RWPE2 (cell line): ENCODE data around the gene INVS.

Experiments
- ATAC-seq: fragments of 200-7000 bp; cut with Tn5 transposase; 3 replicates; pipeline ENCODE4 v1.9.1; 2021; ENCODE audit warnings: low read depth
- DNase-seq: peaks from one replicate; pipeline ENCODE4 v3.0.0-alpha.2; 2020; ENCODE audit warnings: low spot score
- H3K27ac ChIP-seq: fragments of 450-650 bp; 2 replicates; pipeline ENCODE4 v1.5.1; 2017; ENCODE audit warnings: mild to moderate bottlenecking; ENCODE audit not compliant: poor library complexity, severe bottlenecking
- H3K27me3 ChIP-seq: fragments of 250-450 bp; sonication (Bioruptor Pico); 2 replicates; pipeline ENCODE4 v1.5.1; 2021; ENCODE audit warnings: mild to moderate bottlenecking, moderate library complexity; ENCODE audit not compliant: insufficient read depth, poor library complexity, severe bottlenecking
- H3K36me3 ChIP-seq: fragments of 250-450 bp; sonication (Bioruptor Pico); 2 replicates; pipeline ENCODE4 v1.5.1; 2020; ENCODE audit warnings: low read depth, mild to moderate bottlenecking, moderate library complexity
- H3K4me1 ChIP-seq: fragments of 250-450 bp; sonication (Bioruptor Pico); 2 replicates; pipeline ENCODE4 v1.5.1; 2021; ENCODE audit warnings: mild to moderate bottlenecking, moderate library complexity; ENCODE audit not compliant: insufficient read depth, poor library complexity, severe bottlenecking
- H3K4me3 ChIP-seq: fragments of 250-450 bp; sonication (Bioruptor Pico); 2 replicates; pipeline ENCODE4 v1.5.1; 2021; ENCODE audit warnings: mild to moderate bottlenecking, moderate library complexity; ENCODE audit not compliant: severe bottlenecking
- H3K9me3 ChIP-seq: fragments of 250-450 bp; sonication (Bioruptor Pico); 2 replicates; pipeline ENCODE4 v1.5.1; 2021; ENCODE audit warnings: mild to moderate bottlenecking, moderate library complexity; ENCODE audit not compliant: severe bottlenecking
- TF ChIP-seq, protein P1 (sequence below): fragments of 450-650 bp; IDR thresholded peaks from one replicate; pipeline ENCODE4 v1.5.1; 2017; ENCODE audit warnings: mild to moderate bottlenecking, moderate library complexity; ENCODE audit not compliant: poor library complexity, severe bottlenecking

INVS gene

DNA sequence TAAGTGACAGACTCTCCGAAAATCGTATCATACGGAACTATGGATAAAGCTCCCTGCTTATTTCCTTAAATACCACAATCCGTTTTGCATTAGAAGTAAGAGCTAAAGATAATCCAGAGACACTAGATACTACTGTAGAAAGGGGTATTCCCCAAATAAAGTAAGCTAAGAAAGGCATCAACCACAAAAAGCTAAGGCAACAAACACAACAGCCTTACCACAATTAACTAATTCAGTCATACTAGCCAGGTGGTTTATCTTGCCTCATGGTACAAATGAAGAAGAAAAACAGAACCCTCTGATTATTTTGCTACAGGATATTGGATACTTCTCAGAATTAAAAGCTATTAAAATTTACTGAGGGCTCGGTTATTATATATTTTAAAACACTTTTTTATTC lies 14.3 kb upstream of the INVS start:
- DNase-seq (no peak), ATAC-seq (no peak)
- no peak overlapping the region for H3K4me3 ChIP-seq
- H3K27ac ChIP-seq, result no peak overlapping the region
- no peaks in the 10 kb centered on the region for H3K27me3 ChIP-seq
- TF ChIP-seq, protein P1, sequence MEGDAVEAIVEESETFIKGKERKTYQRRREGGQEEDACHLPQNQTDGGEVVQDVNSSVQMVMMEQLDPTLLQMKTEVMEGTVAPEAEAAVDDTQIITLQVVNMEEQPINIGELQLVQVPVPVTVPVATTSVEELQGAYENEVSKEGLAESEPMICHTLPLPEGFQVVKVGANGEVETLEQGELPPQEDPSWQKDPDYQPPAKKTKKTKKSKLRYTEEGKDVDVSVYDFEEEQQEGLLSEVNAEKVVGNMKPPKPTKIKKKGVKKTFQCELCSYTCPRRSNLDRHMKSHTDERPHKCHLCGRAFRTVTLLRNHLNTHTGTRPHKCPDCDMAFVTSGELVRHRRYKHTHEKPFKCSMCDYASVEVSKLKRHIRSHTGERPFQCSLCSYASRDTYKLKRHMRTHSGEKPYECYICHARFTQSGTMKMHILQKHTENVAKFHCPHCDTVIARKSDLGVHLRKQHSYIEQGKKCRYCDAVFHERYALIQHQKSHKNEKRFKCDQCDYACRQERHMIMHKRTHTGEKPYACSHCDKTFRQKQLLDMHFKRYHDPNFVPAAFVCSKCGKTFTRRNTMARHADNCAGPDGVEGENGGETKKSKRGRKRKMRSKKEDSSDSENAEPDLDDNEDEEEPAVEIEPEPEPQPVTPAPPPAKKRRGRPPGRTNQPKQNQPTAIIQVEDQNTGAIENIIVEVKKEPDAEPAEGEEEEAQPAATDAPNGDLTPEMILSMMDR, result no peak
- no peaks in the 10 kb centered on the region for H3K9me3 ChIP-seq
- H3K4me1 ChIP-seq, result peaks cover 40% of the 10 kb centered on the region
- no peaks in the 10 kb centered on the region for H3K36me3 ChIP-seq

DNA sequence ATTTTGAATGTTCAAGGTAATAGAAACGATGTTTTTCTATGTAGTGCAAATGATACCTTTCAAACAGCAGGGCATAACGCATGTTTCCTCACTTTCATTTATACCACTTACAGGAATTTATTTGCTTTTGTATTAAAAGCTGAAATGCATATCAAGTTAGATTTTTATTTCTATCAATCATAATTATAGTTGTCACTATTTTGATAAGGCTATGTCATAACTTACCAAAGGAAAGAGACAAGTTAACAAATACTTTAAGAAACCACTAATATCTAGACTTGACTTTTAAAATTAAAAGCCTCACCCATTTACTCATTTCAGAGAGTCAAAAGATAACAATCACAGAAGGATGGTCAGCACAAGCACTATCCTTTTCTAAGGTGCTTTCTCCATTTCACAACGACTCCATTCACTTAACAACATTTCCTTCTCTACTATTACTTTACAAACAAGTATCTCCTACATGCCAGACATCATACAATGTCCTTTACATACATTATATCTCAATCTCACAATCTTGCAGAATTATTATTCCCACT lies 12.9 kb upstream of the INVS start:
- Histone ChIP-seq H3K27ac (no peak overlapping the region), H3K4me1 (peaks cover 40% of the 10 kb centered on the region), H3K4me3 (no peak overlapping the region), H3K27me3 (no peaks in the 10 kb centered on the region), H3K36me3 (no peaks in the 10 kb centered on the region), H3K9me3 (no peaks in the 10 kb centered on the region)
- TF ChIP-seq, protein P1, result no peak
- ATAC-seq (no peak), DNase-seq (no peak)

- H3K9me3 ChIP-seq, result no peaks in the 10 kb centered on the region
- TF ChIP-seq, protein P1, result no peak
- DNase-seq, result no peak
- ATAC-seq, result peak; percentile 50; the same call in 2 of the 3 replicates
- H3K27ac ChIP-seq, result no peak overlapping the region
- H3K4me1 ChIP-seq, result peaks cover 40% of the 10 kb centered on the region
- no peak overlapping the region for H3K4me3 ChIP-seq
- H3K27me3 ChIP-seq, result no peaks in the 10 kb centered on the region
- no peaks in the 10 kb centered on the region for H3K36me3 ChIP-seq
These were observed 11.8 kb upstream of the INVS start for GRCh38 chr9:100087218-100087617.

GRCh38 chr9:100088202-100088601 lies 10.8 kb upstream of the INVS start:
- TF ChIP-seq, protein P1, result no peak
- H3K9me3 ChIP-seq, result no peaks in the 10 kb centered on the region
- no peak overlapping the region for H3K27ac ChIP-seq
- no peak overlapping the region for H3K4me3 ChIP-seq
- ATAC-seq (peak; percentile 94), DNase-seq (no peak)
- no peaks in the 10 kb centered on the region for H3K27me3 ChIP-seq
- peaks cover 30% of the 10 kb centered on the region for H3K4me1 ChIP-seq
- H3K36me3 ChIP-seq, result no peaks in the 10 kb centered on the region

DNA sequence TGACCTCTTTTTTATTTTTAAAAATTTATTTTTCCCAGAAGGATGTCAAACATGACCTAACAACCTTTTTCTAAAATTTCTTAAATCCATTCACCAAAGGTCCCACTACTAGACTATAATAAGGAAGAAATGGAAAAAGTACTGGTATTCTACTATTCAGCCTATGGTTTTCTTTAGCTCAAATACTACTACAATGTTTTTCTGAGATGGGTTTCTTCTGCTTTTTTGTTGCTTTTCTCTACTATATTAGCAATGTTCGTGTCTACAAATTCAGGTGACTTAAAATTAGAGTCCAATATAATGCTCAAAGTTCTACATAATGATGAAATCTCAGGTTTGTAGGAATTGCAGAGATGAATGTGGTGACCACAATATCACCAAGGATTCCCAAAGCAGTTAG lies 8.2 kb upstream of the INVS start:
- Histone ChIP-seq H3K27me3 (no peaks in the 10 kb centered on the region), H3K4me1 (peaks cover 23% of the 10 kb centered on the region), H3K4me3 (no peak overlapping the region), H3K27ac (no peak overlapping the region), H3K9me3 (no peaks in the 10 kb centered on the region), H3K36me3 (no peaks in the 10 kb centered on the region; the same call in 1 of the 2 replicates)
- TF ChIP-seq, protein P1, result no peak
- no peak for ATAC-seq
- no peak for DNase-seq
